ENCODE results near the gene TEX13B.

TEX13B gene

DNA sequence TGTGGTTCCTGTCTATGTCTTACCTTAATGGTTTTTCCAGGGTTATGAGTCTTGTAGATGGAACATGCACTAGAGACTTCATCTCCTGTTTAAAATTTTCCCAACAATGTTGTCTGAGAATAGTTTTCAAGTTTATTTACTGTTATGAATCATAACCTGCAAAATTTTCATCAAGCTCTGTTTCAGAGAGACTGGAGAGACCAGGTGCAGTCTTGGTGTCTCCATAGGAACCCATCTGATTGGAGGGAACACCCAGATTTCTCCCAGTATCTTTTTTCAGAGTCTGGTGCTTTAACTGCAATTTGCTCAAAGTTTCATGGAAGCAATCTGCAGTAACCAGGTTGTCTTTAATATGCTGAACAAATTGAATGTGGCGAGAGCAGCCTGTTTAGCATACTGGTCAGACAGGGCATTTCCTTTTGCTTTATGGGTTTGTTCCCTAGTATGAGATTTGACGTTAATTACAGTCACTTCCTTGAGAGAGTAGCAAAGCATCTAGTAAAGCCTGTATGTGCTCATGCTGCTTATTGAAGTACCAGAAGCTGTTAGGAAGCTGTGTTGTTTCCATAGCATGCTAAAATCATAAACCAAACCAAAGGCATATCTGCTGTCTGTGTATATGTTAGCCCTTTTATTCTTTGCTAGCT is 43.9 kb upstream of the TEX13B start:
- DNase-seq (ENCODE audit: low read depth in 1 of 2, low spot score in 1 of 2), result no peak
- Histone ChIP-seq H3K4me3 (replicated peaks; ENCODE audit: insufficient read depth, low read length) (no peak overlapping the region), H3K27ac (replicated peaks) (no peak overlapping the region), H3K27me3 (ENCODE audit: insufficient read depth, poor library complexity, severe bottlenecking) (no peaks in the 10 kb centered on the region)
- TF ChIP-seq SPI1 (IDR thresholded peaks at IDR 0.05; ENCODE audit: borderline replicate concordance, low read depth) (no peak), GABPA (IDR thresholded peaks at IDR 0.05; ENCODE audit: low read depth) (no peak)
- TF ChIP-seq, protein P1, sequence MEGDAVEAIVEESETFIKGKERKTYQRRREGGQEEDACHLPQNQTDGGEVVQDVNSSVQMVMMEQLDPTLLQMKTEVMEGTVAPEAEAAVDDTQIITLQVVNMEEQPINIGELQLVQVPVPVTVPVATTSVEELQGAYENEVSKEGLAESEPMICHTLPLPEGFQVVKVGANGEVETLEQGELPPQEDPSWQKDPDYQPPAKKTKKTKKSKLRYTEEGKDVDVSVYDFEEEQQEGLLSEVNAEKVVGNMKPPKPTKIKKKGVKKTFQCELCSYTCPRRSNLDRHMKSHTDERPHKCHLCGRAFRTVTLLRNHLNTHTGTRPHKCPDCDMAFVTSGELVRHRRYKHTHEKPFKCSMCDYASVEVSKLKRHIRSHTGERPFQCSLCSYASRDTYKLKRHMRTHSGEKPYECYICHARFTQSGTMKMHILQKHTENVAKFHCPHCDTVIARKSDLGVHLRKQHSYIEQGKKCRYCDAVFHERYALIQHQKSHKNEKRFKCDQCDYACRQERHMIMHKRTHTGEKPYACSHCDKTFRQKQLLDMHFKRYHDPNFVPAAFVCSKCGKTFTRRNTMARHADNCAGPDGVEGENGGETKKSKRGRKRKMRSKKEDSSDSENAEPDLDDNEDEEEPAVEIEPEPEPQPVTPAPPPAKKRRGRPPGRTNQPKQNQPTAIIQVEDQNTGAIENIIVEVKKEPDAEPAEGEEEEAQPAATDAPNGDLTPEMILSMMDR (IDR thresholded peaks at IDR 0.05; ENCODE audit: insufficient read depth, low read length), result no peak

DNA sequence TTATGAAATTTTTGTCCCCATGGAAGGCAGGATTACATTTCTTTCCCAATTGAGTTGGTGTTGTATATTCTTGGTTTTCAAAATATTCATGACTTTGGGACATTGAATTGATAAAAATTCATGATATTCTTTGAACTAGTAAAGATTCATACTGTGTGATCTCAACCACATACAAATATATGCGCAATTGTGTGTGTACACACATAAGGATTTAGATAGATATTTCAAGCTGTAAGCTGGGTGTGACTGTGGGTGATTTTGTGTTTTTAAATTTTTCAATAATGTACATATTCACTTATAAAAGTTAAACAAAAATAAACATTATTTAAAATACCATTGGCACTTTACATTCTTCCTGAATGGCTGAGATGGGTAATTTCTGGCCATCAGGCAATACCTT is 43.2 kb upstream of the TEX13B start:
- no peak for TF ChIP-seq GABPA (IDR thresholded peaks at IDR 0.05; ENCODE audit: low read depth)
- no peak for TF ChIP-seq POLR2AphosphoS5 (IDR thresholded peaks at IDR 0.05; ENCODE audit: low read depth)
- TF ChIP-seq SPI1 (IDR thresholded peaks at IDR 0.05; ENCODE audit: borderline replicate concordance, low read depth), result no peak
- TF ChIP-seq, protein P2, sequence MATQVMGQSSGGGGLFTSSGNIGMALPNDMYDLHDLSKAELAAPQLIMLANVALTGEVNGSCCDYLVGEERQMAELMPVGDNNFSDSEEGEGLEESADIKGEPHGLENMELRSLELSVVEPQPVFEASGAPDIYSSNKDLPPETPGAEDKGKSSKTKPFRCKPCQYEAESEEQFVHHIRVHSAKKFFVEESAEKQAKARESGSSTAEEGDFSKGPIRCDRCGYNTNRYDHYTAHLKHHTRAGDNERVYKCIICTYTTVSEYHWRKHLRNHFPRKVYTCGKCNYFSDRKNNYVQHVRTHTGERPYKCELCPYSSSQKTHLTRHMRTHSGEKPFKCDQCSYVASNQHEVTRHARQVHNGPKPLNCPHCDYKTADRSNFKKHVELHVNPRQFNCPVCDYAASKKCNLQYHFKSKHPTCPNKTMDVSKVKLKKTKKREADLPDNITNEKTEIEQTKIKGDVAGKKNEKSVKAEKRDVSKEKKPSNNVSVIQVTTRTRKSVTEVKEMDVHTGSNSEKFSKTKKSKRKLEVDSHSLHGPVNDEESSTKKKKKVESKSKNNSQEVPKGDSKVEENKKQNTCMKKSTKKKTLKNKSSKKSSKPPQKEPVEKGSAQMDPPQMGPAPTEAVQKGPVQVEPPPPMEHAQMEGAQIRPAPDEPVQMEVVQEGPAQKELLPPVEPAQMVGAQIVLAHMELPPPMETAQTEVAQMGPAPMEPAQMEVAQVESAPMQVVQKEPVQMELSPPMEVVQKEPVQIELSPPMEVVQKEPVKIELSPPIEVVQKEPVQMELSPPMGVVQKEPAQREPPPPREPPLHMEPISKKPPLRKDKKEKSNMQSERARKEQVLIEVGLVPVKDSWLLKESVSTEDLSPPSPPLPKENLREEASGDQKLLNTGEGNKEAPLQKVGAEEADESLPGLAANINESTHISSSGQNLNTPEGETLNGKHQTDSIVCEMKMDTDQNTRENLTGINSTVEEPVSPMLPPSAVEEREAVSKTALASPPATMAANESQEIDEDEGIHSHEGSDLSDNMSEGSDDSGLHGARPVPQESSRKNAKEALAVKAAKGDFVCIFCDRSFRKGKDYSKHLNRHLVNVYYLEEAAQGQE (IDR thresholded peaks at IDR 0.05; ENCODE audit: insufficient replicate concordance, low read depth), result no peak
- TF ChIP-seq, protein P1 (IDR thresholded peaks at IDR 0.05; ENCODE audit: insufficient read depth, low read length), result no peak
- H3K27me3 ChIP-seq (ENCODE audit: insufficient read depth, poor library complexity, severe bottlenecking), result no peaks in the 10 kb centered on the region
- H3K27ac ChIP-seq (replicated peaks), result no peak overlapping the region
- DNase-seq (ENCODE audit: low read depth in 1 of 2, low spot score in 1 of 2), result no peak
- no peak overlapping the region for H3K4me3 ChIP-seq (replicated peaks; ENCODE audit: insufficient read depth, low read length)

DNA sequence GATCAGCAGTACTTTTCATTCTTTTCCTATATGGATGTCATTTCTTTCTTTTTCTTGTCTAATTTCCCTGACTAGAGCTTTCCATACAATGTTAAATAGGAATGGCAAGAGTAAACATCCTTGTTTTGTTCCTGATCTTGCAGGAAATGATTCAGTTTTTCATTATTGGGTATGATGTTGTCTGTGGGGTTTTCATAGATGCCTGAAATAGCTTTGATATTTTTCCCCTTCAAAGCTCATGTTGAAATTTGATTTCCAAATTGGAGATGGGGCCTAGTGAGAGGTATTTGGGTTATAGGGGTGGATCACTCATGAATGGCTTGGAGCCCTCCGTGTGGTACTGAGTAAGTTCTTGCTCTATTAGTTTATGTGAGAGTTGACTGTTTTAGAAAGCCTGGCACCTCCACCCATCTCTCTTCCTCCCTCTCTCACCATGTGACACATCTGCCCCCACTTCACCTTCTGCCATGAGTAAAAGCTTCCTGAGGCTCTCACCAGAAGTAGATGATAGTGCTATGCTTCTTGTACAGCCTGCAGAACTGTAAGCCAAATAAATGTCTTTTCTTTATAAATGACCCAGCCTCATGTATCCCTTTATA is 40.4 kb upstream of the TEX13B start:
- TF ChIP-seq, protein P2 (IDR thresholded peaks at IDR 0.05; ENCODE audit: insufficient replicate concordance, low read depth), result no peak
- TF ChIP-seq SPI1 (IDR thresholded peaks at IDR 0.05; ENCODE audit: borderline replicate concordance, low read depth), result no peak
- TF ChIP-seq, protein P1 (IDR thresholded peaks at IDR 0.05; ENCODE audit: insufficient read depth, low read length), result no peak
- no peak for TF ChIP-seq GABPA (IDR thresholded peaks at IDR 0.05; ENCODE audit: low read depth)
- TF ChIP-seq POLR2AphosphoS5 (IDR thresholded peaks at IDR 0.05; ENCODE audit: low read depth), result no peak
- H3K27ac ChIP-seq (replicated peaks), result no peak overlapping the region
- H3K27me3 ChIP-seq (ENCODE audit: insufficient read depth, poor library complexity, severe bottlenecking), result no peaks in the 10 kb centered on the region
- no peak overlapping the region for H3K4me3 ChIP-seq (replicated peaks; ENCODE audit: insufficient read depth, low read length)
- DNase-seq (ENCODE audit: low read depth in 1 of 2, low spot score in 1 of 2), result no peak
